Astrocyte (in vitro differentiated cells and primary cell): Measurements from ENCODE around the gene DUSP2.

ENCODE experiments used
- EZH2 ChIP-seq: IDR thresholded peaks from 2 replicates; pipeline ENCODE4 v1.6.1; 2012; ENCODE audit warnings: mild to moderate bottlenecking, low read length, inconsistent platforms; ENCODE audit not compliant: insufficient read depth
- TF ChIP-seq, protein P1 (sequence below): IDR thresholded peaks from 2 replicates; pipeline ENCODE4 v1.5.1; 2011; ENCODE audit warnings: low read depth, mild to moderate bottlenecking, inconsistent platforms, low read length, moderate library complexity; ENCODE audit not compliant: insufficient read depth

DNA sequence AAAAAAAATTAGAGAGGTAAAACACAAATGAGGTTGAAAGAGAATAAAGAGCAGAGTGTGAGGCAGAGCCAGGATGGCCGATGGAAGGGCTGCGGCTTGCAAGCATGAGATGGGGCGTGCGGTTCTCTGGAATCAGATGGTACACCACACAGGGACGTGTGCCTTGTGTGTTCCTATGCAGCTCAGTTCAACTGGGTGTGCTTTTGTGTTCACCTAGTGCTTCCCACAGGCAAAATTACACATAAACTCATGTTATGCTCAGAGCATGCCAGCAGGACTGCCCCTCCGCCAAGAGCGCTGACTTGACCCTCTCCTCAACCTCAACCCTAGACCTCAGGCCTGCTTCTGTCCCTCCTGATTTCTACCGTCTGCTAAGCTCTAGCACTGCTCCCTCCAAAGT is 38.9 kb upstream of the DUSP2 start:
- TF ChIP-seq, protein P1, sequence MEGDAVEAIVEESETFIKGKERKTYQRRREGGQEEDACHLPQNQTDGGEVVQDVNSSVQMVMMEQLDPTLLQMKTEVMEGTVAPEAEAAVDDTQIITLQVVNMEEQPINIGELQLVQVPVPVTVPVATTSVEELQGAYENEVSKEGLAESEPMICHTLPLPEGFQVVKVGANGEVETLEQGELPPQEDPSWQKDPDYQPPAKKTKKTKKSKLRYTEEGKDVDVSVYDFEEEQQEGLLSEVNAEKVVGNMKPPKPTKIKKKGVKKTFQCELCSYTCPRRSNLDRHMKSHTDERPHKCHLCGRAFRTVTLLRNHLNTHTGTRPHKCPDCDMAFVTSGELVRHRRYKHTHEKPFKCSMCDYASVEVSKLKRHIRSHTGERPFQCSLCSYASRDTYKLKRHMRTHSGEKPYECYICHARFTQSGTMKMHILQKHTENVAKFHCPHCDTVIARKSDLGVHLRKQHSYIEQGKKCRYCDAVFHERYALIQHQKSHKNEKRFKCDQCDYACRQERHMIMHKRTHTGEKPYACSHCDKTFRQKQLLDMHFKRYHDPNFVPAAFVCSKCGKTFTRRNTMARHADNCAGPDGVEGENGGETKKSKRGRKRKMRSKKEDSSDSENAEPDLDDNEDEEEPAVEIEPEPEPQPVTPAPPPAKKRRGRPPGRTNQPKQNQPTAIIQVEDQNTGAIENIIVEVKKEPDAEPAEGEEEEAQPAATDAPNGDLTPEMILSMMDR, result no peak
- no peak for TF ChIP-seq EZH2
